Kidney (tissue), 14 donors: ENCODE measurements around the gene KCNC4. TPM values are rescaled to one million over a fixed set of nuclear protein-coding genes. Genes with fewer than 3 reads are reported as not detected.

Source experiments
- DNase-seq, 5 donors: peaks; one replicate each; pipeline ENCODE4 v3.0.0-alpha.2; 2013 to 2020
- FAIRE-seq: peaks from 2 replicates; lab custom pipeline; 2012; peaks lifted over from hg19 to GRCh38; lab: Jason Lieb, UNC
- H3K27ac ChIP-seq, 2 donors: one replicate each; pipeline ENCODE4 v1.7.0; 2013; ENCODE audit warnings: low read depth in 2 of 2, low read length in 2 of 2, inconsistent platforms in 1 of 2
- H3K27me3 ChIP-seq: one replicate; pipeline ENCODE4 v1.7.1; 2013; ENCODE audit warnings: low read length, inconsistent platforms; ENCODE audit not compliant: control insufficient read depth, insufficient read depth
- H3K36me3 ChIP-seq, 3 donors: one replicate each; pipeline versions ENCODE4 v1.7.0 to v1.7.1; 2013; ENCODE audit warnings: low read length in 3 of 3, control low read depth in 1 of 3, inconsistent platforms in 1 of 3; ENCODE audit not compliant: insufficient read depth in 3 of 3, control insufficient read depth in 2 of 3
- H3K4me1 ChIP-seq, 3 donors: one replicate each; pipeline versions ENCODE4 v1.7.0 to v1.7.1; 2013; ENCODE audit warnings: low read length in 3 of 3, inconsistent platforms in 1 of 3, low read depth in 1 of 3; ENCODE audit not compliant: control insufficient read depth in 2 of 3, insufficient read depth in 2 of 3
- H3K4me3 ChIP-seq, 3 donors: one replicate each; pipeline versions ENCODE4 v1.7.0 to v1.8.1; 2013; ENCODE audit warnings: low read length in 3 of 3, control low read depth in 1 of 3, inconsistent platforms in 1 of 3
- H3K9ac ChIP-seq, 3 donors: one replicate each; pipeline versions ENCODE4 v1.7.0 to v1.7.1; 2013; ENCODE audit warnings: low read length in 3 of 3, control low read depth in 1 of 3, inconsistent platforms in 1 of 3
- H3K9me3 ChIP-seq, 3 donors: one replicate each; pipeline versions ENCODE4 v1.7.0 to v1.7.1; 2013; ENCODE audit warnings: low read length in 3 of 3, control low read depth in 1 of 3, inconsistent platforms in 1 of 3; ENCODE audit not compliant: control insufficient read depth in 2 of 3, insufficient read depth in 1 of 3
- intact Hi-C: fragments of 100-400 bp; cut with DNase I; formaldehyde crosslinking; loops from one replicate; pipeline ENCODE4 v1.11.1; 2022
- polyA plus RNA-seq: library from polyadenylated mRNA; stranded (reverse); fragments of 350-450 nt; fragmentation: Illumina TruSeq; extraction: RNeasy Lipid Tissue Mini Kit (QIAGEN cat#74804); gene quantifications from one replicate; pipeline ENCODE4 v1.2.3, GENCODE V29; 2014; ENCODE audit warnings: low read depth, low replicate concordance; ENCODE audit not compliant: insufficient read depth
- total RNA-seq: library from RNA; stranded (reverse); fragmentation: NEBNext Ultra II Directional; extraction: Animal tissue kit (Norgen Biotek cat#: 25700); gene quantifications from one replicate; pipeline ENCODE4 v1.2.1, GENCODE V29; 2021
- TF ChIP-seq, protein P1 (sequence below): IDR thresholded peaks from 3 replicates; pipeline ENCODE4 v1.5.1; 2012; ENCODE audit warnings: mild to moderate bottlenecking, moderate library complexity, borderline replicate concordance; ENCODE audit not compliant: insufficient read depth; ENCODE audit errors: extremely low read depth
- donor health status: control.
- donor health status: control.
- donor health status: control.
- donor health status: control.
- donor health status: control.
- donor health status: DM: yes; HTN: yes; CAD: no.
- donor health status: Normal renal cell carcinoma (clear cell type).

KCNC4 gene
- total and polyA plus RNA-seq, 2 donors from 2014 or later, result 12.9 to 52.9 TPM

DNA sequence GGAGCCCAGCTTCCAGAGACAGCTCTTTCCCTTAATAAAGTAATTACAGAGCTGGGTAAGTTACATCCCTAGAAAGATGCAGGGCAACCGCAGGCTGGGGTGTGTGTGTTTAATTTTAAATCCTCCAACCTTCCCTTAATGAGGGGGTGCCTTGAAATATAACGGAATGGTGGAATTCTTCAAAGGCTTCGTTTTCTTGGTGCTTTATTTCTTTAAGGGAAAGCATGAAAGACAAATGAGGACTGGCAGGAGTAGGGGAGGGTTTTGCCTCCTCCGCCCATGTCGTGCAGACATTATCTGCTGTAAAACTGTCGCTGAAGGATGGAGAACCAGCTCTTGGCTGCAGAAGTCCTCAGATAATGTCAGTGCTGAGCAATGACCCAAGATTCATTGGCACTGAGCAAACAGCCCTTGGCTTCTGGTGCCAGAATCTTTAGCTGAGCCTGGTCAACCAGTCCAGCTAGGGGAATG is 44.3 kb upstream of the KCNC4 start:
- H3K27ac ChIP-seq, result no peak overlapping the region
- H3K9ac ChIP-seq, result no peak overlapping the region
- FAIRE-seq (no peak), DNase-seq (no peak)
- no peaks in the 10 kb centered on the region for H3K9me3 ChIP-seq
- TF ChIP-seq, protein P1, sequence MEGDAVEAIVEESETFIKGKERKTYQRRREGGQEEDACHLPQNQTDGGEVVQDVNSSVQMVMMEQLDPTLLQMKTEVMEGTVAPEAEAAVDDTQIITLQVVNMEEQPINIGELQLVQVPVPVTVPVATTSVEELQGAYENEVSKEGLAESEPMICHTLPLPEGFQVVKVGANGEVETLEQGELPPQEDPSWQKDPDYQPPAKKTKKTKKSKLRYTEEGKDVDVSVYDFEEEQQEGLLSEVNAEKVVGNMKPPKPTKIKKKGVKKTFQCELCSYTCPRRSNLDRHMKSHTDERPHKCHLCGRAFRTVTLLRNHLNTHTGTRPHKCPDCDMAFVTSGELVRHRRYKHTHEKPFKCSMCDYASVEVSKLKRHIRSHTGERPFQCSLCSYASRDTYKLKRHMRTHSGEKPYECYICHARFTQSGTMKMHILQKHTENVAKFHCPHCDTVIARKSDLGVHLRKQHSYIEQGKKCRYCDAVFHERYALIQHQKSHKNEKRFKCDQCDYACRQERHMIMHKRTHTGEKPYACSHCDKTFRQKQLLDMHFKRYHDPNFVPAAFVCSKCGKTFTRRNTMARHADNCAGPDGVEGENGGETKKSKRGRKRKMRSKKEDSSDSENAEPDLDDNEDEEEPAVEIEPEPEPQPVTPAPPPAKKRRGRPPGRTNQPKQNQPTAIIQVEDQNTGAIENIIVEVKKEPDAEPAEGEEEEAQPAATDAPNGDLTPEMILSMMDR, result no peak
- H3K27me3 ChIP-seq, result no peaks in the 10 kb centered on the region
- H3K4me3 ChIP-seq, result no peak overlapping the region
- peaks cover 0 to 2% (median 0%) of the 10 kb centered on the region in 3 donors for H3K4me1 ChIP-seq
- intact Hi-C loops, result no loop called here
- no peaks in the 10 kb centered on the region for H3K36me3 ChIP-seq

DNA sequence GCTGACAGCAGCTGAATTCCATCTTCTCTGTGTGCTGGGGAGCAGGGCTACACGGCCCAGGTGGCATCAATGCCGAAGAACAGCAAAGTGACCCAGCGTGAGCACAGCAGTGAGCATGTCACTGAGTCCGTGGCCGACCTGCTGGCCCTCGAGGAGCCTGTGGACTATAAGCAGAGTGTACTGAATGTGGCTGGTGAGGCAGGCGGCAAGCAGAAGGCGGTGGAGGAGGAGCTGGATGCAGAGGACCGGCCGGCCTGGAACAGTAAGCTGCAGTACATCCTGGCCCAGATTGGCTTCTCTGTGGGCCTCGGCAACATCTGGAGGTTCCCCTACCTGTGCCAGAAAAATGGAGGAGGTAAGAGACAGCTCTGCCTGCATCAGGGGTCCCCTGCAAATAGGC is 43.3 kb upstream of the KCNC4 start:
- H3K27me3 ChIP-seq, result no peaks in the 10 kb centered on the region
- intact Hi-C loops, result no loop called here
- no peak for DNase-seq
- FAIRE-seq, result no peak
- H3K4me3 ChIP-seq, result no peak overlapping the region
- H3K4me1 ChIP-seq, result peaks cover 0 to 9% (median 9%) of the 10 kb centered on the region in 3 donors
- no peak overlapping the region for H3K9ac ChIP-seq
- no peak overlapping the region for H3K27ac ChIP-seq
- H3K9me3 ChIP-seq, result no peaks in the 10 kb centered on the region
- H3K36me3 ChIP-seq, result no peaks in the 10 kb centered on the region
- TF ChIP-seq, protein P1, result no peak

DNA sequence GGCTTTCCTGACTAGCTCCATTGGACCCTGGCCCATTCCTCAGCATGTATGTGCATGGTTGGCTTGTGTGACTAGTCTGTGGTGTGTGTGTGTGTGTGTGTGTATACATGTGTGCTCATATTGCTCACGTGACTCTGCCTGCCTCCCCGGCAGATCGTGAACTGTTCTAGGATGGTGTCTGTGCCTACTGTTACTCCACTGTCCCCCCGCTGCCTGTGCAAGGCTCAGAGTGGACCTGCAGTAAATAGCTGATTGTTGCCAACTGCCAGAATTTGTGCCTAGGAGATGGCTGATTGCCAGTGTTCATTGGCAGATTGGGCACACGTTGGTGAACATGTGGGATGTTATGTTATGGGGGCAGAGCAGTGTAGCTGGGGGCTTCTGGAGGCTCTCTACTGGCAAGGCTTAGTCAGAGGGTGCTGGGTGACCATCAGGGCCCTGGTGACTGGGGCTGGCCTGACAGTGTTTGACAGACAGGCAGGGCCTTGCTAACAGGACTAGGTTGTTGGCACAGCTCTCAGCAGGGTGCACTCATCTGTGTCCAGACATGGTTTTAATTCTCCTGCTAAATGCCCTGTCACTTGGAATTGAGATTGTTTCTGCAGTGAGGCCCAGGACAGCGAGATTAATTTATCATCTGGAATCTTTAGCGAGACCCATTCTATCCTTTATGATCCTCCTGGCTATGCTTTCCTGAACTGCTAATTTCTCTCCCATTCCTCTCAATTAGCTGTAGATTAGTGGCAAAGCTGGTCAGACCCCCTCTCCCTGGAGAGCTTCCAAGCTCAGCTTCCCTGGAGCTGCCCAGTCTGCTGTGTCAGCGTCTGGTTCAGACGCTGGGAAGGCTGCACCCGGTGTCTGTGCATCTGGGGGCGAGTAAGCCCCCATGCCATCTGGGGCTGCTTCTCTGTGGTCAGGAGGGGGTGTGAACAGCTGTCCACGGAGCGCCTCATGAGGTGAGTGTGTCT is 39.1 kb upstream of the KCNC4 start:
- no peaks in the 10 kb centered on the region for H3K36me3 ChIP-seq
- H3K27ac ChIP-seq, result no peak overlapping the region
- no peaks in the 10 kb centered on the region for H3K9me3 ChIP-seq
- intact Hi-C loops, result no loop called here
- TF ChIP-seq, protein P1, result no peak
- no peak overlapping the region for H3K4me3 ChIP-seq
- DNase-seq (no peak), FAIRE-seq (no peak)
- H3K27me3 ChIP-seq, result no peaks in the 10 kb centered on the region
- no peak overlapping the region for H3K9ac ChIP-seq
- H3K4me1 ChIP-seq, result peaks cover 0 to 10% (median 9%) of the 10 kb centered on the region in 3 donors
